Left colon (tissue), 2 donors: ENCODE data around the gene CRYGC. TPM values are rescaled to one million over a fixed set of nuclear protein-coding genes. Genes with fewer than 3 reads are reported as not detected.
"Not testable (repeated sequence)": the region's sequence is repeated elsewhere in the genome, so short reads cannot be mapped to it uniquely, and the experiment has no call there.

Source experiments
- ATAC-seq: fragments of 200-7000 bp; cut with Tn5 transposase; one replicate; pipeline ENCODE4 v1.9.1; 2020; ENCODE audit warnings: mild to moderate bottlenecking, moderate library complexity
- DNase-seq, 2 donors: peaks; one replicate each; pipeline ENCODE4 v3.0.0-alpha.2; 2020
- intact Hi-C, 2 donors: fragments of 100-400 bp; cut with DNase I in 1 of 2; cut with micrococcal nuclease in 1 of 2; formaldehyde crosslinking; loops; one replicate each; pipeline versions ENCODE4 v1.11.2 to v1.14.0; 2022; cut with DNase I, micrococcal nuclease
- total RNA-seq, 2 donors: library from RNA; stranded (reverse); fragmentation: NEBNext Ultra II Directional; extraction: Animal tissue kit (Norgen Biotek cat#: 25700); gene quantifications; one replicate each; pipeline ENCODE4 v1.2.1, GENCODE V29; 2021
- donor health status: DM: no; HTN: no; CAD: no.
- donor health status: DM: yes; HTN: yes; CAD: no.

CRYGC gene
- total RNA-seq, 2 donors from 2014 or later, result not detected

GRCh38 chr2:208142240-208142924 lies 12.8 kb upstream of the CRYGC start:
- intact Hi-C loops, result no loop called here
- no peak for ATAC-seq
- DNase-seq, result no peak

DNA sequence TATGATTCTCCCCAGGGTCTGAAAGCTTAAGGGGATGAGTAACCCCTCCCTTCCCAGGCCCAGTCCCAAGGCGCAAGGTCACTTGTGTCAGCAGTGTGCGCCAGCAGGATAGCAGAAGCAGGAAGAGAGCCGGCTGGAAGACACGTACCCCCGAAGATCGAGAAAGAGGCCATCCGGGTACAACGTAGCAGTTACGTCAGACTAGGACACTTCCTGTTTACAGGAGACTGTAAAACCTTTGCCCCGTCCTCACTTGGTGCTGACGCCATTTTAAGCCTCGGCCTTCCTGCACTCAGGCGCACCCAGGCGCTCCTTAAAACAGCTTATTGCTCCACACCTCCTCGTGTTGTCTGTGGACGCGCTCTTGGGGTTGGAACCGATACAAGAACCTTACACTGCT lies 9.8 kb upstream of the CRYGC start:
- intact Hi-C loops, result no loop called here
- DNase-seq, result no peak
- ATAC-seq, result no peak

- DNase-seq, ATAC-seq, intact Hi-C loops: not testable (repeated sequence)
Measured at GRCh38 chr2:208138334-208138733, 8.7 kb upstream of the CRYGC start.

GRCh38 chr2:208136716-208137094 lies 7.1 kb upstream of the CRYGC start:
- DNase-seq (no peak), ATAC-seq (no peak)
- intact Hi-C loops, result no loop called here

DNA sequence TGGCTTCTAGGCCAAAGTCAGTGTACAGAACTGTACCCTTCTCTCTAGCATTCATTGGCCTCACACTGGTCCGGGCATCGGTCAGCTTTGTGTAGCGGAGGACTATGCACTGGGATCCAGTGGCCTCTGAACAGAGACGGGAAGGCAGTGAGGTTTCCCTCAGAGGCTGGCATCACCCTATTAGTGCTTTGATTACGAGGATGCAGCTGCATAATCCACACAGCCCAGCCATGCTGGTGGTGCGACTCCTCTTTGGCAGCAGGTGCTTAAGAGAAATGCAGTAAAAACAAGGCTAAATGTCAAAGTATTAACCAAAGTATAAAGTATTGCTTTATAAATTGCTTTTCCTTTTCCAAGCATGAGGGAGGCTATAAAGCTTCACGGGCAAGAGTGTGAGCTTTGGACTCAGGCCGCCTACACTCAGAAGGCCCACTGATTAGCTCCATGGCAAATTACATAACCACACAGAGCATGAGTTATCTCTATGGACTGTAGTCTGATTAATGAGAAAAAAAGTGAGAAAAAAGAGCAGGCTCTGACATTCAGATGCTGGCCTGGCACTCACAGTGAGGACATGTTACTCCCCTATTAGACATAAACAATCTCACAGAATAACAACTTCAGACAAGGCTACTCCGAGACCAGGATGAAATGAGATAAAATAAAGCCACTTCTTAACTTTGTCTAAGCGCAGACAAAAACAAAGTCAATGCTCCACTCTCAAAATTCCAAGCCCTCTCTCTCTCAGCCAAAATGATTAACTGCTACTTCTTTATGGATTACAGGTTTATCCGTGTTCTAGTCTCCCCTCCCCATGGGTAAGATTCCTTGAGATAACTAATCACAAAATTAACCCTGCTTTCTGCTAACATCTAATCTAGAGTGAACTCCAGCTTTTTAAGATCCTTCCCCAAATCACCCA lies 6.4 kb upstream of the CRYGC start:
- intact Hi-C loops, result no loop called here
- peak in 1 of 2 donors; percentile 23 for DNase-seq
- ATAC-seq, result peak; percentile 95

- intact Hi-C loops, result no loop called here
- DNase-seq, result no peak
Measured at GRCh38 chr2:208134928-208135586, 5.4 kb upstream of the CRYGC start.

GRCh38 chr2:208130712-208131110 lies 1.1 kb upstream of the CRYGC start:
- DNase-seq (no peak), ATAC-seq (no peak)
- intact Hi-C loops, result no loop called here

More at GRCh38 chr2:208134928-208135586, 5.4 kb upstream of the CRYGC start:
- peak; percentile 20 for ATAC-seq

GRCh38 chr2:208128136-208128535 lies 1.5 kb downstream of the CRYGC start:
- intact Hi-C loops, result no loop called here
- DNase-seq, result no peak
- ATAC-seq, result no peak

- intact Hi-C loops, result no loop called here
- ATAC-seq, result no peak
Measured at GRCh38 chr2:208127090-208127489, 2.5 kb downstream of the CRYGC start.

GRCh38 chr2:208125251-208125650 lies 4.4 kb downstream of the CRYGC start:
- DNase-seq (no peak), ATAC-seq (peak; percentile 52)
- intact Hi-C loops, result no loop called here

More at GRCh38 chr2:208127090-208127489, 2.5 kb downstream of the CRYGC start:
- DNase-seq, result no peak

- DNase-seq, intact Hi-C loops, ATAC-seq: not testable (repeated sequence)
Measured at GRCh38 chr2:208124013-208124715, 5.5 kb downstream of the CRYGC start, which contains the start of gene CRYGD. Gene CRYGD (minus strand): TSS chr2:208124524. CDS start chr2:208124473, 51 bp downstream.

DNA sequence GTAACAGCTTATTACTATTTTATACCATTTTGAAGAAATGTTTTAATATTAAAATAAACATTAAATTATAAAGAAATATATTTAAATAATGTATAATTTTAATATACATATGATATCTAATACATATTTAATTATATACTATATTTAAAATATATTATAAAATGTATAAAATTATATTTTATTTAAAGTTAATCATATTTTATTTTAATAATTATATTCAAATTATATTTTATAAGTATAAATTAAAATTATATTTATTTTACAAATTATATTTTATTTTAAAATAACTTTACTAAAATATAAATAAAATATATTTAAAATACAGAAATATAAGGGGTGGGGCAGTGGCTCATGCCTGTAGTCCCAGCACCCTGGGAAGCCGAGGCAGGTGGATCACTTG lies 7.4 kb downstream of the CRYGC start:
- ATAC-seq (no peak), DNase-seq (no peak)
- intact Hi-C loops, result no loop called here

- ATAC-seq, result no peak
- DNase-seq, result no peak
- intact Hi-C loops, result no loop called here
Measured at GRCh38 chr2:208118918-208119317, 10.7 kb downstream of the CRYGC start.

DNA sequence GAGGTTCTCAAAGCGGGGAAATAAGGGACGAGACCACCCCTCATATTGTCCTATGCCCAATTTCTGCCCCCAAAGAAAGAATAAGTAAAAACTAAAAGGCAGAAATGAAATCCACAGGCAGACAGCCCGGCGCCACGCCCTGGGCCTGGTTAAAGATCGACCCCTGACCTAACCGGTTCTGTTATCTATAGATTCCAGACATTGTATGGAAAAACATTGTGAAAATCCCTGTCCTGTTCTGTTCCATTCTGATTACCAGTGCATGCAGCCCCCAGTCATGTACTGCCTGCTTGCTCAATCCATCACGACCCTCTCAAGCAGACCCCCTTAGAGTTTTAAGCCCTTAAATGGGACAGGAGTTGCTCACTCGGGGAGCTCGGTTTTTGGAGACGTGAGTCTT lies 12.2 kb downstream of the CRYGC start:
- ATAC-seq, intact Hi-C loops, DNase-seq: not testable (repeated sequence)

DNA sequence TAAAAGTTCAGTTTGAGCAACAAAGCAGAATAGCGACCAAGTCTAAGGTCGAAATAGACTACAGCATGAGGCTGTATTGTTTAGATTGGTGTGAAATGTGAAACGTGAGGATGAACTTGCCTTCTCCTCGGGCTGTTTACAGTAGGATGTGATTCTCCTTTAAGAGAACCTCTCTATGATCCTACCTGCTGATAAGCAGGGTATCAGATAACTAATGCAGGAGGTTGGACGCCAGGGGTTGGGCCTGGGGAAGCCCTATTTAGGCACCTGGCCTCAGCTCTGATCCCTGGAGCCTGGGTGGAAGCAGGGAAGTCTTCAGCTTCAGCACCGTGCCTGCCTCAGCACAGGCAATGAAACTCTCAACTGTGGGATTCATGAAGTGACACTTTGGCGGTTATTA lies 16.7 kb downstream of the CRYGC start:
- no peak for ATAC-seq
- DNase-seq, result no peak
- intact Hi-C loops, result no loop called here

DNA sequence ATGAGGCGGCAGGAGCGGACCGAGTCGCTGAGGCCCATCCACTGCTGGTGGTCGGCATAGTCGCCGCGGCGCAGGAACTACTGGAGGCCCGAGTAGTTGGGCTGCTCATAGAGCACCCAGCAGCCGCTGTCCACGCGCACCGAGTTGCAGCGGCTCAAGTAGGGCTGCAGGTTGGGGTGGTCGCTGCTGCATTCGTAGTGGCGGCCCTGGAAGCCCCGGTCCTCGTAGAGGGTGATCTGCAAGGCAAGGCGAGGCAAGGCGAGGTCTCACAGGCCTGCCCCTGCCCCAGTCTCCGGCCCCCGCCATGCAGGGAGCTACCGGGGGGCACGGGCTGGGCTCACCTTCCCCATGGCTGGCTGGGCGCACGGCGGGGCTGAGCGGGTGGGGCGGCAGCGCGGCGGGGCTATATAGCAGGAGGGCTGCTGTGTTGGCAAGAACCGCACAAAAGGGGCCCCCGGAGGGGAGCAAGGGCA lies 17.3 kb downstream of the CRYGC start:
- DNase-seq, ATAC-seq, intact Hi-C loops: not testable (repeated sequence)

DNA sequence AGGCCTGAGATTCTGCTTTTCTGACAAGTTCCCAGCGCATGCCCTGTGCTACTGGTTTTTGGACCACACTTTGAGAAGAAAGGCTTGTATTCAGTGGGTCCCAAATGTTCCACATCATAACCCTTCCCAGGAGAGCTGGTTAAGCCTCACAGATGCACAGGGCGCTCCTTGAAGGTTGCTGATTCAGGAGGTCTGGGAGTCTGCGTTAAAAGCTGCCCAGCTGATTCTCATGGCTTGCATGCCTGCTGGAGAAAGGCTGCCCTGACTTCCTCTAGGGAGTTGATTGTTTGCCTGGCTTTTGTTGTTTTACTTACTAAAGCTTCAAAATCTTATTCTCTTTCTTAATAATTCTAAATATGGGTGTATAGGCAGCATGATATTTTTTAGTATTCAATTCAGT lies 26.0 kb downstream of the CRYGC start:
- intact Hi-C loops, result no loop called here
- no peak for ATAC-seq

GRCh38 chr2:208101716-208102631 lies 27.7 kb downstream of the CRYGC start:
- intact Hi-C loops, result no loop called here
- ATAC-seq (peak; percentile 70), DNase-seq (no peak)

More for the DNA sequence above, 26.0 kb downstream of the CRYGC start:
- no peak for DNase-seq
